ENCODE results near the gene HIC1. TPM values are rescaled to one million over a fixed set of nuclear protein-coding genes. Genes with fewer than 3 reads are reported as not detected.

HIC1 gene
- total and polyA plus RNA-seq, 9 of the 15 experiments (the other 6 are each of a cell fraction or from before 2014, with no cell fraction given) = 0.01 to 2.5 (median 0.18) TPM

DNA sequence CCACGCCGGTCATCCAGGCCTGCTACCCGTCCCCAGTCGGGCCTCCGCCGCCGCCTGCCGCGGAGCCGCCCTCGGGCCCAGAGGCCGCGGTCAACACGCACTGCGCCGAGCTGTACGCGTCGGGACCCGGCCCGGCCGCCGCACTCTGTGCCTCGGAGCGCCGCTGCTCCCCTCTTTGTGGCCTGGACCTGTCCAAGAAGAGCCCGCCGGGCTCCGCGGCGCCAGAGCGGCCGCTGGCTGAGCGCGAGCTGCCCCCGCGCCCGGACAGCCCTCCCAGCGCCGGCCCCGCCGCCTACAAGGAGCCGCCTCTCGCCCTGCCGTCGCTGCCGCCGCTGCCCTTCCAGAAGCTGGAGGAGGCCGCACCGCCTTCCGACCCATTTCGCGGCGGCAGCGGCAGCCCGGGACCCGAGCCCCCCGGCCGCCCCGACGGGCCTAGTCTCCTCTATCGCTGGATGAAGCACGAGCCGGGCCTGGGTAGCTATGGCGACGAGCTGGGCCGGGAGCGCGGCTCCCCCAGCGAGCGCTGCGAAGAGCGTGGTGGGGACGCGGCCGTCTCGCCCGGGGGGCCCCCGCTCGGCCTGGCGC, 2.4 kb downstream of the HIC1 start:
- BruUV-seq (replicated peaks) = no TSS peak
- Histone ChIP-seq H3K9ac (ENCODE audit: insufficient read depth in 1 of 2, low read depth in 2 of 2, low read length in 2 of 2) (no peak overlapping the region), H2AFZ (ENCODE audit: low read depth, low read length) (no peak overlapping the region)

More for the DNA sequence above, 2.4 kb downstream of the HIC1 start:
- POLR2A ChIA-PET = interaction anchor here (0.6 kb wide), 1 partner anchor 200 kb away, joined by 3 read pairs; no protein-coding TSS in a partner anchor
- Histone ChIP-seq H3K27me3 (ENCODE audit: control insufficient read depth in 2 of 2, insufficient read depth in 2 of 2, low read length in 2 of 2) (no peaks in the 10 kb centered on the region), H3K27ac (ENCODE audit: extremely low read depth, low read depth, low read length) (no peak overlapping the region), H4K20me1 (replicated peaks; ENCODE audit: control insufficient read depth, insufficient read depth, low read length) (no peaks in the 10 kb centered on the region), H3K4me3 (no peak overlapping the region), H3K4me2 (ENCODE audit: insufficient read depth, low read length) (no peak overlapping the region), H3K9me3 (replicated peaks; ENCODE audit: control insufficient read depth, insufficient read depth, low read depth, low read length) (no peaks in the 10 kb centered on the region), H3K9me1 (ENCODE audit: control insufficient read depth, insufficient read depth, low read length) (no peaks in the 10 kb centered on the region), H3K36me3 (ENCODE audit: control insufficient read depth, insufficient read depth, low read length) (no peaks in the 10 kb centered on the region), H3K4me1 (replicated peaks in 1 of 2; ENCODE audit: control insufficient read depth in 2 of 2, insufficient read depth in 2 of 2, low read length in 2 of 2) (peaks cover 0 to 46% of the 10 kb centered on the region in 2 experiments; a peak in 2 of 5 replicates), H3K79me2 (ENCODE audit: control insufficient read depth, insufficient read depth, low read length) (no peaks in the 10 kb centered on the region)
- in situ Hi-C loops (cut with MboI) = no loop called here
- TF ChIP-seq CCAR2 (IDR thresholded peaks at IDR 0.05; ENCODE audit: low read depth, low read length) (no peak), NFIC (IDR thresholded peaks at IDR 0.05) (no peak), DIDO1 (tag; IDR thresholded peaks at IDR 0.05; ENCODE audit: low read depth) (no peak), ARHGAP35 (IDR thresholded peaks at IDR 0.05; ENCODE audit: partially characterized antibody) (no peak), ZNF354B (CRISPR knock-in tag; IDR thresholded peaks at IDR 0.05) (no peak)
- TF ChIP-seq, protein P1, sequence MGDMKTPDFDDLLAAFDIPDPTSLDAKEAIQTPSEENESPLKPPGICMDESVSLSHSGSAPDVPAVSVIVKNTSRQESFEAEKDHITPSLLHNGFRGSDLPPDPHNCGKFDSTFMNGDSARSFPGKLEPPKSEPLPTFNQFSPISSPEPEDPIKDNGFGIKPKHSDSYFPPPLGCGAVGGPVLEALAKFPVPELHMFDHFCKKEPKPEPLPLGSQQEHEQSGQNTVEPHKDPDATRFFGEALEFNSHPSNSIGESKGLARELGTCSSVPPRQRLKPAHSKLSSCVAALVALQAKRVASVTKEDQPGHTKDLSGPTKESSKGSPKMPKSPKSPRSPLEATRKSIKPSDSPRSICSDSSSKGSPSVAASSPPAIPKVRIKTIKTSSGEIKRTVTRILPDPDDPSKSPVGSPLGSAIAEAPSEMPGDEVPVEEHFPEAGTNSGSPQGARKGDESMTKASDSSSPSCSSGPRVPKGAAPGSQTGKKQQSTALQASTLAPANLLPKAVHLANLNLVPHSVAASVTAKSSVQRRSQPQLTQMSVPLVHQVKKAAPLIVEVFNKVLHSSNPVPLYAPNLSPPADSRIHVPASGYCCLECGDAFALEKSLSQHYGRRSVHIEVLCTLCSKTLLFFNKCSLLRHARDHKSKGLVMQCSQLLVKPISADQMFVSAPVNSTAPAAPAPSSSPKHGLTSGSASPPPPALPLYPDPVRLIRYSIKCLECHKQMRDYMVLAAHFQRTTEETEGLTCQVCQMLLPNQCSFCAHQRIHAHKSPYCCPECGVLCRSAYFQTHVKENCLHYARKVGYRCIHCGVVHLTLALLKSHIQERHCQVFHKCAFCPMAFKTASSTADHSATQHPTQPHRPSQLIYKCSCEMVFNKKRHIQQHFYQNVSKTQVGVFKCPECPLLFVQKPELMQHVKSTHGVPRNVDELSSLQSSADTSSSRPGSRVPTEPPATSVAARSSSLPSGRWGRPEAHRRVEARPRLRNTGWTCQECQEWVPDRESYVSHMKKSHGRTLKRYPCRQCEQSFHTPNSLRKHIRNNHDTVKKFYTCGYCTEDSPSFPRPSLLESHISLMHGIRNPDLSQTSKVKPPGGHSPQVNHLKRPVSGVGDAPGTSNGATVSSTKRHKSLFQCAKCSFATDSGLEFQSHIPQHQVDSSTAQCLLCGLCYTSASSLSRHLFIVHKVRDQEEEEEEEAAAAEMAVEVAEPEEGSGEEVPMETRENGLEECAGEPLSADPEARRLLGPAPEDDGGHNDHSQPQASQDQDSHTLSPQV (IDR thresholded peaks at IDR 0.05) = no peak
- TF ChIP-seq, protein P2, sequence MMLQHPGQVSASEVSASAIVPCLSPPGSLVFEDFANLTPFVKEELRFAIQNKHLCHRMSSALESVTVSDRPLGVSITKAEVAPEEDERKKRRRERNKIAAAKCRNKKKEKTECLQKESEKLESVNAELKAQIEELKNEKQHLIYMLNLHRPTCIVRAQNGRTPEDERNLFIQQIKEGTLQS (IDR thresholded peaks at IDR 0.05) = no peak
- TF ChIP-seq, protein P2 (CRISPR knock-in tag; conservative IDR thresholded peaks at IDR 0.05) = no peak
- TF ChIP-seq, protein P3, sequence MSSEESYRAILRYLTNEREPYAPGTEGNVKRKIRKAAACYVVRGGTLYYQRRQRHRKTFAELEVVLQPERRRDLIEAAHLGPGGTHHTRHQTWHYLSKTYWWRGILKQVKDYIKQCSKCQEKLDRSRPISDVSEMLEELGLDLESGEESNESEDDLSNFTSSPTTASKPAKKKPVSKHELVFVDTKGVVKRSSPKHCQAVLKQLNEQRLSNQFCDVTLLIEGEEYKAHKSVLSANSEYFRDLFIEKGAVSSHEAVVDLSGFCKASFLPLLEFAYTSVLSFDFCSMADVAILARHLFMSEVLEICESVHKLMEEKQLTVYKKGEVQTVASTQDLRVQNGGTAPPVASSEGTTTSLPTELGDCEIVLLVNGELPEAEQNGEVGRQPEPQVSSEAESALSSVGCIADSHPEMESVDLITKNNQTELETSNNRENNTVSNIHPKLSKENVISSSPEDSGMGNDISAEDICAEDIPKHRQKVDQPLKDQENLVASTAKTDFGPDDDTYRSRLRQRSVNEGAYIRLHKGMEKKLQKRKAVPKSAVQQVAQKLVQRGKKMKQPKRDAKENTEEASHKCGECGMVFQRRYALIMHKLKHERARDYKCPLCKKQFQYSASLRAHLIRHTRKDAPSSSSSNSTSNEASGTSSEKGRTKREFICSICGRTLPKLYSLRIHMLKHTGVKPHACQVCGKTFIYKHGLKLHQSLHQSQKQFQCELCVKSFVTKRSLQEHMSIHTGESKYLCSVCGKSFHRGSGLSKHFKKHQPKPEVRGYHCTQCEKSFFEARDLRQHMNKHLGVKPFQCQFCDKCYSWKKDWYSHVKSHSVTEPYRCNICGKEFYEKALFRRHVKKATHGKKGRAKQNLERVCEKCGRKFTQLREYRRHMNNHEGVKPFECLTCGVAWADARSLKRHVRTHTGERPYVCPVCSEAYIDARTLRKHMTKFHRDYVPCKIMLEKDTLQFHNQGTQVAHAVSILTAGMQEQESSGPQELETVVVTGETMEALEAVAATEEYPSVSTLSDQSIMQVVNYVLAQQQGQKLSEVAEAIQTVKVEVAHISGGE (CRISPR knock-in tag; IDR thresholded peaks at IDR 0.05) = no peak
- WGBS (ENCODE audit: insufficient coverage, low coverage, missing lambda C conversion rate) = no CpG with 5 or more reads among the region's 81 CpGs
- no peak for FAIRE-seq
- intact Hi-C loops (cut with micrococcal nuclease) = loop anchor here (10.0 kb wide), 1 partner anchor 118 kb away; no protein-coding TSS in a partner anchor
- DNase-seq (ENCODE audit: extremely low read depth in 1 of 4, low spot score in 3 of 4) = no peak
- CTCF ChIA-PET (ENCODE audit: low intra/inter-chr PET ratio) = no interaction called here
- no peak for ATAC-seq

All from K562 (cell line).